Loucy (cell line): Measurements from ENCODE around the gene AGGF1.

Experiments used
- CTCF ChIP-seq: fragments of 200-600 bp; sonication (generic); conservative IDR thresholded peaks from 2 replicates; pipeline ENCODE4 v1.5.1; 2014; ENCODE audit warnings: mild to moderate bottlenecking, antibody characterized with exemption, low read length
- EZH2phosphoT487 ChIP-seq: fragments of 200-600 bp; IDR thresholded peaks from 2 replicates; pipeline ENCODE4 v1.6.1; 2018; ENCODE audit warnings: antibody characterized with exemption, mild to moderate bottlenecking, moderate library complexity, borderline replicate concordance

- TF ChIP-seq CTCF: no peak
- no peak for TF ChIP-seq EZH2phosphoT487
Measured at GRCh38 chr5:77046416-77047073, 16.3 kb downstream of the AGGF1 start.
